ENCODE results near the gene WWOX. TPM values are rescaled to one million over a fixed set of nuclear protein-coding genes. Genes with fewer than 3 reads are reported as not detected.

Gene WWOX
- total RNA-seq, 3 donors from 2014 or later = 11.7 to 18.0 (median 13.8) TPM

DNA sequence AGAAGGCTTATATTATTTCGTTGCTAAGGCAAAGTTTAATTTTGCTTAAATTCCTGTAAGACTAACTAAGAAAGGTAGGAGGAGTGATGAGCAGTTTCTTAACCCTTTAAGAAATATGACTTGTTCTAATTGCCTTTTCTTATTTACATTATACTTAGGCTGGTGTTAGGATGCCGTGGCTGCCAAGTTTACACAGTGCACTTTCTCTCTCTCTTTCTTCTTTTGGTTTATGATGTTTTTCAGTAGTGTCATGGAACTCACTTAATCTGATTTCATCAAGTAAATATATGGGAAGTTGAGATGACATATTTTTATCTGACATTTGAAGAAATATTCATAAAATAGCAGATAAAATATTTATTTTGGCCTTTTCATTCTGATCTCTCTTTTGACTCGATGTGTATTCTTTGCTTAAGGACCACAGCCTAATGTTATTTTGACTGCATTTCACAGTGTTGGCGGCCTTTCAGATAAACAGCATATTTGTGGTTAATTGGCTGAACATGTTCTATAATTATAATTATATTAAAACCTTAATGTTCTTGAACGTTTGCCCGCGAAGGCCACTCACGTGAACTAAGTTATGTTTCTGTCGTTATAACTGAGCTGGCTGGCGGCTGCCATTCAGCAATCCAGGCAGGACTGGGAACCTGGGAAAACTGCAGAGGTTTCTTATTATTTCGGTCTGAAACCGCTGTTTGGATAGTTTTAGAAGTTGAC is 191.6 kb downstream of the WWOX start:
- Histone ChIP-seq H3K36me3 (ENCODE audit: low read depth) (no peaks in the 10 kb centered on the region), H3K9me3 (no peaks in the 10 kb centered on the region), H3K4me1 (ENCODE audit: low read depth) (peaks cover 5% of the 10 kb centered on the region), H3K4me3 (no peak overlapping the region)
- DNase-seq (peak in 1 of 3 donors; percentile 4), ATAC-seq (no peak)
- intact Hi-C loops (cut with DNase I, micrococcal nuclease) = no loop called here
- TF ChIP-seq, protein P1, sequence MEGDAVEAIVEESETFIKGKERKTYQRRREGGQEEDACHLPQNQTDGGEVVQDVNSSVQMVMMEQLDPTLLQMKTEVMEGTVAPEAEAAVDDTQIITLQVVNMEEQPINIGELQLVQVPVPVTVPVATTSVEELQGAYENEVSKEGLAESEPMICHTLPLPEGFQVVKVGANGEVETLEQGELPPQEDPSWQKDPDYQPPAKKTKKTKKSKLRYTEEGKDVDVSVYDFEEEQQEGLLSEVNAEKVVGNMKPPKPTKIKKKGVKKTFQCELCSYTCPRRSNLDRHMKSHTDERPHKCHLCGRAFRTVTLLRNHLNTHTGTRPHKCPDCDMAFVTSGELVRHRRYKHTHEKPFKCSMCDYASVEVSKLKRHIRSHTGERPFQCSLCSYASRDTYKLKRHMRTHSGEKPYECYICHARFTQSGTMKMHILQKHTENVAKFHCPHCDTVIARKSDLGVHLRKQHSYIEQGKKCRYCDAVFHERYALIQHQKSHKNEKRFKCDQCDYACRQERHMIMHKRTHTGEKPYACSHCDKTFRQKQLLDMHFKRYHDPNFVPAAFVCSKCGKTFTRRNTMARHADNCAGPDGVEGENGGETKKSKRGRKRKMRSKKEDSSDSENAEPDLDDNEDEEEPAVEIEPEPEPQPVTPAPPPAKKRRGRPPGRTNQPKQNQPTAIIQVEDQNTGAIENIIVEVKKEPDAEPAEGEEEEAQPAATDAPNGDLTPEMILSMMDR (IDR thresholded peaks at IDR 0.05) = no peak

DNA sequence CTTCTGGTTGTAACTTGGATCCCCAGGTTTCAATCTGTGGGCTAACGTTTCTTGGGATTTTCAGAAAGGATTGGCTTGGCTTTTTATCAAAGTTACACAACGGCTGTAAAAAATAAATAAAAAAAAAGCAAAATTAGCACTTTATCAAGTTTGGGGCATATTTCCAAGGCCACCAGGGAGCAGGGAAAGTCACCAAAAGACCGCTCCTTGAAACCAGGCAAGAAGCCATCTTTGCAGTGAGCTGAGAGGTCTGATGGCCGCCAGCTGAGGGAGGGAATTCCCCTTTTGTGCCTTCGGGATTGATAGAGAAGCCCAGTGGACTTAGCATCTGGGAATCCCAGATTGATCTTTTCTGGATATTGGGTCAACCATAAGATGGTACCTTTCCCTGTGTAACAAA is 192.2 kb downstream of the WWOX start:
- no peaks in the 10 kb centered on the region for H3K9me3 ChIP-seq
- TF ChIP-seq, protein P1 (IDR thresholded peaks at IDR 0.05) = no peak
- no peak overlapping the region for H3K4me3 ChIP-seq
- ATAC-seq (no peak), DNase-seq (peak in 1 of 3 donors; percentile 12)
- intact Hi-C loops (cut with DNase I, micrococcal nuclease) = no loop called here
- H3K36me3 ChIP-seq (ENCODE audit: low read depth) = no peaks in the 10 kb centered on the region
- H3K4me1 ChIP-seq (ENCODE audit: low read depth) = peaks cover 5% of the 10 kb centered on the region

DNA sequence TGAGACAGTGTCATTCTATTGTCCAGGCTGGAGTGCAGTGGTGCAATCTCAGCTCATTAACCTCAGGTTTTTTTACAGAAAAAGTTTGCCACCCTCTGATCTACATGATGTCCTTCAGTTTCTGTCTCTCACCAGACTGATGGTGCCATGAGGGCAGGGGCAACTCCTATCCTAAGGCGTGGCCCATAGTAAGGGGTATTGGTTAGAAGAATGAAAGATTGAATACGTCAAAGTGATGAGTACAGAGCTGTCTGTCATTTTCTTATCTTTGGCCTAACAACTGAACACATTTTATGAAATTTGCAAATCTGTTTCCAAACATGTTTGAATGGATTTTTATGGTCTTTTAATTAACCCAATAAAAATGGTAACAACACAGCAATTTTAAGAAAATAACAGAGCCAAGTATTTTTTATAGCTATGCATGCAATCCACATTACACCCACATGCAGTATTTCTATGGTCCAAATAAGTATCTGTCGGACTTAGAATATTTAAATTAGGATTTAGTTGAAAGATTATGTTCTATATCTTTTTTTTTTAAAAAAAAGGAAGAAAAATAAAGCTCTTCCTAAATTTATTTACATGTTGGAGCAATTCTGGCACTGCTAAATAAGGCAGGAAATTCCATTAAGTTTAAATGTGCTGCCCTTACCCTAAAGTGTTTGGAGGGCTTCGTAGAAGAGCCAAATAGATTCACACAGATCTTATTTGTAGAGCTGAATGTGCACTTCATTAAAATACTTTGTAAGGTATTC is 192.8 kb downstream of the WWOX start:
- Histone ChIP-seq H3K4me3 (no peak overlapping the region), H3K9me3 (no peaks in the 10 kb centered on the region), H3K36me3 (ENCODE audit: low read depth) (no peaks in the 10 kb centered on the region), H3K4me1 (ENCODE audit: low read depth) (peaks cover 5% of the 10 kb centered on the region)
- no peak for DNase-seq
- intact Hi-C loops (cut with DNase I, micrococcal nuclease) = no loop called here
- TF ChIP-seq, protein P1 (IDR thresholded peaks at IDR 0.05) = no peak
- ATAC-seq = no peak

DNA sequence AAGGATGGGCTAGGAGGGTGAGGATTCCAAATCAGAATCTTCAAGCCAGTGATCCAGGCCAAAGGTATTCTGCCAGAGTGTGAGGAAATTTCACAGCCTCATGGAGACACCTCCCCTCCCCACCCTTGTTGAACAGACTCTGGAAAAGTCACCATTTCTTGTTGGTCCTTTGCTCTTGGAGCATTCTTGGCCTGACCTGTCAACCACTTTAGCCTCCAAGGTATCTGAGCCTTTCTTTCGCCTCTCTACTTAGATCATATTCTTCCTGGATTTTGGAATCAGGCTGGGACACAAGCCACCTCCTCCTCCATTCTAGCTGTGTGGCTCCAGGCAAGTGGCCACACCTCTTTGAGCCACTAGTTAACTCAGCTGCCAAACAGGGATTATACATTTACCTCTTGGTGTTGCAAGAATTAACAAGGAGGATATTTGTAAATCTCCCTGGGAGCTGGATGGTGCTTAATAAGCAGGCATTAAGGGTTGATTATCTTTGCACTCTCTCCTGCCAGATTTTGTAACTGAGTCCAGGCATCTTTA is 193.5 kb downstream of the WWOX start:
- Histone ChIP-seq H3K9me3 (no peaks in the 10 kb centered on the region), H3K4me3 (no peak overlapping the region), H3K4me1 (ENCODE audit: low read depth) (peaks cover 5% of the 10 kb centered on the region), H3K36me3 (ENCODE audit: low read depth) (no peaks in the 10 kb centered on the region)
- DNase-seq (peak in 1 of 3 donors; percentile 19), ATAC-seq (peak; percentile 90)
- intact Hi-C loops (cut with DNase I, micrococcal nuclease) = no loop called here
- TF ChIP-seq, protein P1 (IDR thresholded peaks at IDR 0.05) = no peak

DNA sequence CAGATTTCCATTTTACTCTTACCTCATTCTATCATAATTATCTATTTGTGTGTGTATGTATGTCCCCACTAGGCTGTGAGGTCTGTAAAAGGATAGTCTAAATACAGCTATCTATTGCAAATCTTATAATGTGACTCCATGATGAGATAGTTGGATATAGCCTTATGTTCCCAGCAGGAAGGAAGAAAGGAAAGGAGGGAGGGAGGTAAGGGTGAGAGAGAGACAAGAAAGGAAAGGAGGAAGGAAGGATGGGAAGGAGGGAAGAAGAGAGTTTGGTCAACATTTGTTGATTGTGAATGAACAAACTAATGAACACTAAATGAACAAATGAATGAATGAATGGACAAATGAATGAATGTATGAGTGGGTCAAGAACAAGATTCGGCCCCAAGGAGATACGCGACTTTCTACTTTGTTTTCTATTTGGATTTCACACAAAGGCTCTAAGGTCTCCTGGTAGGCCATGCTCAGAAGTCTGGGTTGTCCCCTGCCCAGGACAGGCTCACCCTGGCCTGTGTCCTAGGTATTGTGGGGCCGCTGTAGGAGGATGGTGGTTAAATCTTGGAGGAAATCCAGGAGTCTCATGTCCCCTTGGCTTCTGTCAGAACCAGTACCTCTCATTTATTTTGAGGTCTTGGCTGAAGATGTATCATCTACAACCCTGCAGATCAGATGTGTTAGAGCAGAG is 195.2 kb downstream of the WWOX start:
- Histone ChIP-seq H3K36me3 (ENCODE audit: low read depth) (no peaks in the 10 kb centered on the region), H3K4me3 (no peak overlapping the region), H3K9me3 (no peaks in the 10 kb centered on the region), H3K4me1 (ENCODE audit: low read depth) (peaks cover 5% of the 10 kb centered on the region)
- ATAC-seq (no peak), DNase-seq (no peak)
- TF ChIP-seq, protein P1 (IDR thresholded peaks at IDR 0.05) = no peak
- intact Hi-C loops (cut with DNase I, micrococcal nuclease) = no loop called here
